Smooth muscle cell (in vitro differentiated cells): Measurements from ENCODE around the gene PHETA1. TPM values are rescaled to one million over a fixed set of nuclear protein-coding genes. Genes with fewer than 3 reads are reported as not detected.

Experiments used
- DNase-seq: peaks from one replicate; lab custom pipeline; 2025; ENCODE audit not compliant: unreplicated experiment; lab: John Stamatoyannopoulos, UW
- H2AFZ ChIP-seq: fragments of 200-600 bp; sonication (generic); 2 replicates; pipeline ENCODE4 v1.6.0; 2016; ENCODE audit warnings: antibody characterized with exemption, low read depth, mild to moderate bottlenecking
- H3F3A ChIP-seq: fragments of 200-600 bp; sonication (generic); 2 replicates; pipeline ENCODE4 v1.6.0; 2017; ENCODE audit warnings: antibody characterized with exemption, low read depth
- H3K27ac ChIP-seq: fragments of 200-600 bp; sonication (generic); 2 replicates; pipeline ENCODE4 v1.5.1; 2016; ENCODE audit warnings: low read depth, mild to moderate bottlenecking
- H3K27me3 ChIP-seq: fragments of 200-600 bp; sonication (generic); 2 replicates; pipeline ENCODE4 v1.6.1; 2016; ENCODE audit warnings: low read depth, mild to moderate bottlenecking
- H3K36me3 ChIP-seq: fragments of 200-600 bp; sonication (generic); 2 replicates; pipeline ENCODE4 v1.5.1; 2016; ENCODE audit warnings: low read depth
- H3K4me1 ChIP-seq: fragments of 200-600 bp; sonication (generic); 2 replicates; pipeline ENCODE4 v1.5.1; 2016; ENCODE audit warnings: low read depth
- H3K4me2 ChIP-seq: fragments of 200-600 bp; sonication (generic); 2 replicates; pipeline ENCODE4 v1.6.0; 2016; ENCODE audit warnings: mild to moderate bottlenecking
- H3K4me3 ChIP-seq: fragments of 200-600 bp; sonication (generic); 2 replicates; pipeline ENCODE4 v1.5.1; 2016; ENCODE audit warnings: mild to moderate bottlenecking
- H3K79me2 ChIP-seq: fragments of 200-600 bp; sonication (generic); 2 replicates; pipeline ENCODE4 v1.6.0; 2016; ENCODE audit warnings: low read depth, mild to moderate bottlenecking
- H3K9ac ChIP-seq: fragments of 200-600 bp; sonication (generic); 2 replicates; pipeline ENCODE4 v1.6.0; 2016; ENCODE audit warnings: low read depth
- H3K9me3 ChIP-seq: fragments of 200-600 bp; sonication (generic); replicated peaks from 2 replicates; pipeline ENCODE4 v1.5.1; 2016; ENCODE audit warnings: low read depth
- H4K20me1 ChIP-seq: fragments of 200-600 bp; sonication (generic); 2 replicates; pipeline ENCODE4 v1.6.0; 2016; ENCODE audit warnings: low read depth
- WGBS: methylation state at CpG from one replicate; pipeline ENCODE4 v1.1.7; 2016; ENCODE audit warnings: low lambda C conversion rate; 5-methylcytosine and 5-hydroxymethylcytosine counted together
- polyA plus RNA-seq: library from polyadenylated mRNA; unstranded; fragments of >200 nt; fragmentation: Nextera tagmentation; extraction: Ambion mirVana; gene quantifications from 2 replicates; pipeline ENCODE4 v1.2.1, GENCODE V29; 2016
- total RNA-seq: library from RNA; depleted of rRNA; stranded (reverse); fragments of >200 nt; gene quantifications from 2 replicates; pipeline ENCODE4 v1.2.3, GENCODE V29; 2014
- TF ChIP-seq, protein P1 (sequence below): fragments of 200-600 bp; sonication (generic); IDR thresholded peaks from 2 replicates; pipeline ENCODE4 v1.5.1; 2017; ENCODE audit warnings: borderline replicate concordance, mild to moderate bottlenecking, antibody characterized with exemption; ENCODE audit not compliant: insufficient read depth, poor library complexity, severe bottlenecking

PHETA1 gene
- total and polyA plus RNA-seq, 2 experiments from 2014 or later: 2.9 to 9.3 TPM

DNA sequence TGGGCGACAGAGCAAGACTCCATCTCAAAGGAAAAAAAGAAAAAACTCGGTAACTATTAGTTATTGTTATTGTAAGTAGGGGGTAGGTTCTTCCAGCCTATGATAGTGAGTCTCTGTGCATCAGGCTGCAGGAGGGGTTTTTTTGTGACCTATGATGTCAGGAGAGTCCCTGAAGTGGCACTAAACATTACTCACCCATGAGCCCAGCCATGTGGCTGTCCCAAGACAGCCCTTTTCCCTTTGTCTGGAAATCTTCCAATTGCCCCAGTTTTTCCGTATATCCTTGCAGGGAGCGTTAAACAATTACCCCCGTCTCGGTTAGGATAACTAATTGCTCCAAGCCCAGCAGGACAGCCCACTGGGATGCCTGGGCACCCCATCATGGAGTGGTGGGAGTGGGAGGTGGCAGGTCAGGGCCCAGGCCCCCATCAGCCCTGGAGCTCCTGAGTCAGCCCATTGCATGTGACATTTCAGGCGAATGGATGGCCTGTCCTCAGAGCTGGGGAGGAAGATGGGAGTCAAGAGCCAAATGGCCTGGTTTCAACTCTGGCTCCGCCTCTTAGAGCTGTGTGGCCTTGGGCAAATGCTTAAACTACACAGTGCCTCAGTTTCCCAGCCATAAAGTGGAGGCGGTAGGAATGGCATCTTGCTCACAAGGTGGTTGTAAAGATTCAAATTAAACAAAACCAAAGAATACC is 16.4 kb downstream of the PHETA1 start:
- TF ChIP-seq, protein P1, sequence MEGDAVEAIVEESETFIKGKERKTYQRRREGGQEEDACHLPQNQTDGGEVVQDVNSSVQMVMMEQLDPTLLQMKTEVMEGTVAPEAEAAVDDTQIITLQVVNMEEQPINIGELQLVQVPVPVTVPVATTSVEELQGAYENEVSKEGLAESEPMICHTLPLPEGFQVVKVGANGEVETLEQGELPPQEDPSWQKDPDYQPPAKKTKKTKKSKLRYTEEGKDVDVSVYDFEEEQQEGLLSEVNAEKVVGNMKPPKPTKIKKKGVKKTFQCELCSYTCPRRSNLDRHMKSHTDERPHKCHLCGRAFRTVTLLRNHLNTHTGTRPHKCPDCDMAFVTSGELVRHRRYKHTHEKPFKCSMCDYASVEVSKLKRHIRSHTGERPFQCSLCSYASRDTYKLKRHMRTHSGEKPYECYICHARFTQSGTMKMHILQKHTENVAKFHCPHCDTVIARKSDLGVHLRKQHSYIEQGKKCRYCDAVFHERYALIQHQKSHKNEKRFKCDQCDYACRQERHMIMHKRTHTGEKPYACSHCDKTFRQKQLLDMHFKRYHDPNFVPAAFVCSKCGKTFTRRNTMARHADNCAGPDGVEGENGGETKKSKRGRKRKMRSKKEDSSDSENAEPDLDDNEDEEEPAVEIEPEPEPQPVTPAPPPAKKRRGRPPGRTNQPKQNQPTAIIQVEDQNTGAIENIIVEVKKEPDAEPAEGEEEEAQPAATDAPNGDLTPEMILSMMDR: no peak
- no peaks in the 10 kb centered on the region for H3K36me3 ChIP-seq
- no peaks in the 10 kb centered on the region for H3K4me1 ChIP-seq
- no peaks in the 10 kb centered on the region for H3K9me3 ChIP-seq
- H4K20me1 ChIP-seq: no peaks in the 10 kb centered on the region
- H3F3A ChIP-seq: no peaks in the 10 kb centered on the region
- H3K79me2 ChIP-seq: no peaks in the 10 kb centered on the region
- H3K4me2 ChIP-seq: no peak overlapping the region
- no peak overlapping the region for H3K9ac ChIP-seq
- no peaks in the 10 kb centered on the region for H3K27me3 ChIP-seq
- H2AFZ ChIP-seq: no peak overlapping the region
- WGBS: 82% methylated on average over 9 of the region's 9 CpGs
- DNase-seq: no peak
- H3K27ac ChIP-seq: no peak overlapping the region
- no peak overlapping the region for H3K4me3 ChIP-seq

- no peaks in the 10 kb centered on the region for H3K4me1 ChIP-seq
- WGBS: 94% methylated on average over 2 of the region's 2 CpGs
- H3F3A ChIP-seq: no peaks in the 10 kb centered on the region
- no peak for DNase-seq
- H4K20me1 ChIP-seq: no peaks in the 10 kb centered on the region
- no peaks in the 10 kb centered on the region for H3K79me2 ChIP-seq
- TF ChIP-seq, protein P1: no peak
- H3K4me2 ChIP-seq: no peak overlapping the region
- no peak overlapping the region for H2AFZ ChIP-seq
- no peak overlapping the region for H3K4me3 ChIP-seq
- H3K27ac ChIP-seq: no peak overlapping the region
- no peaks in the 10 kb centered on the region for H3K9me3 ChIP-seq
- no peaks in the 10 kb centered on the region for H3K36me3 ChIP-seq
- no peak overlapping the region for H3K9ac ChIP-seq
- no peaks in the 10 kb centered on the region for H3K27me3 ChIP-seq
Measured at GRCh38 chr12:111351026-111351425, 17.9 kb downstream of the PHETA1 start.

DNA sequence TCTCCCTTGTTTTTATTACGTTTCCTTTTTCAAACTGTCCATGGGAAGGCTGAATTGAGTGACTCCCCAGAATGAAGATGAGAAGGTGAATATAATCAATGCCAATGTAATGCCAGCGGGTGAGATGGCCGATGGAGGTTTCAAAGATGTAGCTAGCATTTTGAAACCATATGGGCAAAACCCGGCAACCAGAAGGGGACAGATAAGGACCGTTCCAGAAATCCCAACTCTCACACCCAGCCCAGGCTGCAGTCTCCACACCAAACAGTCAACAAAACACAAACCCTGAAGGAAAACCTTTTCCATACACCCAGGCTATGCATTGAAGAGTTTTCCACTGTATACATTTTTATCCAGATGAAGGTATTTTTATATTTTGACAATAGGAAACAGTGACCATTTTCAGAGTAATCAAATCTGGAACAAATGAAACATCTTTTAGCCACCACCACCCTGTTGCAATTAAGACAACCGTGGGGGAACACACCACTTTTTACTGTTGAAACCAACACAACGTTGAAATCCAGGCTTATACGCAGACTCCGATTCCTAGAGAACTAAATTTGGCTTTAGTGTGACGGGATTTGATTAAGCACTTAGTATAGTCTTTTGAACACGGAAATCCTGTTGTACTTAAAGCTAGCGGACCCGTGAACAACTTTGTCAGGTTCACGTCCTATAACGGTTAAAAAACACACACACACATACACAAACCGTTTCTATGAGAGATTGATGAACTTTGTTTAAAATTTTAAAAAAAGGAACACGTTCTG is 19.0 kb downstream of the PHETA1 start:
- Histone ChIP-seq H3K79me2 (no peaks in the 10 kb centered on the region), H3K9ac (no peak overlapping the region), H3K9me3 (no peaks in the 10 kb centered on the region), H3K27me3 (no peaks in the 10 kb centered on the region), H3K4me2 (no peak overlapping the region), H4K20me1 (no peaks in the 10 kb centered on the region), H2AFZ (no peak overlapping the region), H3K4me1 (no peaks in the 10 kb centered on the region), H3K27ac (no peak overlapping the region), H3K4me3 (no peak overlapping the region), H3F3A (no peaks in the 10 kb centered on the region), H3K36me3 (no peaks in the 10 kb centered on the region)
- no peak for DNase-seq
- TF ChIP-seq, protein P1: no peak
- WGBS: 91% methylated on average over 17 of the region's 17 CpGs
